Astrocyte (in vitro differentiated cells and primary cell): ENCODE measurements around the gene IQGAP2. TPM values are rescaled to one million over a fixed set of nuclear protein-coding genes. Genes with fewer than 3 reads are reported as not detected.

Experiments
- DNase-seq: peaks from one replicate; pipeline ENCODE4 v3.0.0-alpha.2; 2010; ENCODE audit warnings: low read depth
- FAIRE-seq: peaks from 2 replicates; lab custom pipeline; 2011; peaks lifted over from hg19 to GRCh38; lab: Jason Lieb, UNC
- H2AFZ ChIP-seq: 2 replicates; pipeline ENCODE4 v1.6.0; 2012; ENCODE audit warnings: low read depth, low read length, inconsistent platforms
- H3K27ac ChIP-seq: 2 replicates; pipeline ENCODE4 v1.5.1; 2011; ENCODE audit warnings: low read depth, low read length, inconsistent platforms
- H3K27me3 ChIP-seq: 2 replicates; pipeline ENCODE4 v1.6.0; 2011; ENCODE audit warnings: low read length, inconsistent platforms; ENCODE audit not compliant: insufficient read depth
- H3K36me3 ChIP-seq: 2 replicates; pipeline ENCODE4 v1.5.1; 2011; ENCODE audit warnings: low read length, inconsistent platforms; ENCODE audit not compliant: insufficient read depth
- H3K4me1 ChIP-seq: 2 replicates; pipeline ENCODE4 v1.5.1; 2011; ENCODE audit warnings: low read length, inconsistent platforms; ENCODE audit not compliant: insufficient read depth
- H3K4me2 ChIP-seq: 2 replicates; pipeline ENCODE4 v1.6.0; 2012; ENCODE audit warnings: low read length, inconsistent platforms
- H3K4me3 ChIP-seq: 2 replicates; pipeline ENCODE4 v1.5.1; 2011; ENCODE audit warnings: low read depth, mild to moderate bottlenecking, low read length, inconsistent platforms; ENCODE audit not compliant: insufficient read depth
- H3K79me2 ChIP-seq: 2 replicates; pipeline ENCODE4 v1.6.0; 2012; ENCODE audit warnings: mild to moderate bottlenecking, low read length, inconsistent platforms; ENCODE audit not compliant: insufficient read depth
- H3K9ac ChIP-seq: 2 replicates; pipeline ENCODE4 v1.6.0; 2012; ENCODE audit warnings: mild to moderate bottlenecking, low read length, inconsistent platforms
- H3K9me3 ChIP-seq: 2 replicates; pipeline ENCODE4 v1.5.1; 2012; ENCODE audit warnings: low read depth, mild to moderate bottlenecking, low read length, inconsistent platforms; ENCODE audit not compliant: insufficient read depth
- H4K20me1 ChIP-seq: 2 replicates; pipeline ENCODE4 v1.6.0; 2012; ENCODE audit warnings: low read length, inconsistent platforms; ENCODE audit not compliant: insufficient read depth
- H3K27ac Mint-ChIP-seq: one replicate; pipeline ENCODE4 v1.8.0; 2021; ENCODE audit warnings: mild to moderate bottlenecking, mixed read lengths; ENCODE audit not compliant: unreplicated experiment
- H3K27me3 Mint-ChIP-seq: one replicate; pipeline ENCODE4 v1.8.0; 2021; ENCODE audit warnings: low read depth, mixed read lengths; ENCODE audit not compliant: unreplicated experiment
- H3K36me3 Mint-ChIP-seq: one replicate; pipeline ENCODE4 v1.8.0; 2021; ENCODE audit warnings: low read depth, mixed read lengths; ENCODE audit not compliant: unreplicated experiment
- H3K4me1 Mint-ChIP-seq: one replicate; pipeline ENCODE4 v1.8.0; 2021; ENCODE audit warnings: low read depth, mixed read lengths; ENCODE audit not compliant: unreplicated experiment
- H3K4me3 Mint-ChIP-seq: one replicate; pipeline ENCODE4 v1.8.0; 2021; ENCODE audit warnings: mild to moderate bottlenecking, moderate library complexity, mixed read lengths; ENCODE audit not compliant: unreplicated experiment
- H3K9me3 Mint-ChIP-seq: one replicate; pipeline ENCODE4 v1.8.0; 2021; ENCODE audit warnings: mild to moderate bottlenecking, mixed read lengths; ENCODE audit not compliant: unreplicated experiment
- CTCF ChIP-seq: IDR thresholded peaks from 2 replicates; pipeline ENCODE4 v1.5.1; 2011; ENCODE audit warnings: low read depth, mild to moderate bottlenecking, inconsistent platforms, low read length, moderate library complexity; ENCODE audit not compliant: insufficient read depth
- EZH2 ChIP-seq: IDR thresholded peaks from 2 replicates; pipeline ENCODE4 v1.6.1; 2012; ENCODE audit warnings: mild to moderate bottlenecking, low read length, inconsistent platforms; ENCODE audit not compliant: insufficient read depth
- total RNA-seq: library from RNA; stranded (reverse); gene quantifications from 2 replicates; pipeline ENCODE4 v1.2.1, GENCODE V29; 2021

The IQGAP2 gene
- total RNA-seq, 1 donor from 2014 or later: 2.9 TPM

DNA sequence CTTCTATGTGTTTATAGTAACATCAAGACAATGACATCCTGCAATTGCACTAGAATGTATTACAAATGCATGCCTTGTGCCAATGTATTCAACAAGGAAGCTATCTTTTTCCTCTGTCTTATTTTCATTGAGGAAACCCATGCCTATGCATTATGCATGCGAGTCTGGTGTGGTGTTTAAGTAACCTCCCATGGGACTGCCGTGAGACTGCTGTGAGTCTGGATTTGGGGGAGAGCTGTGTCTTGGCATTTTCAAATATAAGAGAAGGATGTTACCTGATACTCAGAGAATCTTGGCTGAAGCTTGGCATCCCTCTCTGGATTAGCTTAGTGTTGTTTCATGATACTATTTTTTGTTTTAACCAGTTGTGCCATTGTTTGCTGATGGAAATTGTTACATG is 121.8 kb downstream of the IQGAP2 start:
- Histone ChIP-seq H3K36me3 (no peaks in the 10 kb centered on the region), H3K27ac (peak overlapping the region; percentile 27), H3K9ac (no peak overlapping the region), H3K4me3 (no peak overlapping the region), H2AFZ (no peak overlapping the region), H4K20me1 (no peaks in the 10 kb centered on the region), H3K9me3 (no peaks in the 10 kb centered on the region), H3K4me2 (peak overlapping the region; percentile 1), H3K79me2 (no peaks in the 10 kb centered on the region), H3K27me3 (no peaks in the 10 kb centered on the region), H3K4me1 (peaks cover 20% of the 10 kb centered on the region)
- H3K9me3 Mint-ChIP-seq: no peaks in the 10 kb centered on the region
- H3K4me1 Mint-ChIP-seq: peaks cover 36% of the 10 kb centered on the region
- FAIRE-seq (no peak), DNase-seq (peak; percentile 57)
- no peak for TF ChIP-seq CTCF
- no peak for TF ChIP-seq EZH2
- no peaks in the 10 kb centered on the region for H3K36me3 Mint-ChIP-seq
- no peak overlapping the region for H3K27ac Mint-ChIP-seq
- no peak overlapping the region for H3K4me3 Mint-ChIP-seq
- no peaks in the 10 kb centered on the region for H3K27me3 Mint-ChIP-seq

DNA sequence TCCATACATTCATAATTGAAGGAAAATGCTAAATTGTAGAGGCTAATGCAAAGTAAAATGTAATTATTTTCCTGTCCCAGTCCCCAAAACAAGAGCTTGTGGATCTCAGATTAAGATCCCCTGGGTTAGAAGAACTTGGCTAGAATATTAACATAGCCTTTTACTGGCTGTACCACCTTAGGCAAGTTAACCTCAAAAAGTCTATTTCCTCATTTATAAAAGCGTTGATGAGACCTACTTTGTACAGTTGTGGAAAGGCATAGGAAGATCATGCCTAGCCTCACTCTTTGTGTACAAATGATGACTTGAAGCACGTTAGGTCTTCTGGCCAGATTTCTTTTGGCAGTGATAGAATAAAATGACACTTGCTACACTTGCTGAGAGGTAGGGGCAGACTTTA is 122.9 kb downstream of the IQGAP2 start:
- no peaks in the 10 kb centered on the region for H3K36me3 ChIP-seq
- no peaks in the 10 kb centered on the region for H3K9me3 Mint-ChIP-seq
- no peaks in the 10 kb centered on the region for H3K79me2 ChIP-seq
- peaks cover 34% of the 10 kb centered on the region for H3K4me1 Mint-ChIP-seq
- no peak overlapping the region for H3K27ac ChIP-seq
- H3K4me3 ChIP-seq: no peak overlapping the region
- no peak overlapping the region for H3K27ac Mint-ChIP-seq
- H4K20me1 ChIP-seq: no peaks in the 10 kb centered on the region
- no peaks in the 10 kb centered on the region for H3K27me3 Mint-ChIP-seq
- H3K4me3 Mint-ChIP-seq: no peak overlapping the region
- DNase-seq (no peak), FAIRE-seq (no peak)
- H3K9me3 ChIP-seq: no peaks in the 10 kb centered on the region
- TF ChIP-seq CTCF: no peak
- no peak for TF ChIP-seq EZH2
- no peaks in the 10 kb centered on the region for H3K36me3 Mint-ChIP-seq
- no peak overlapping the region for H3K4me2 ChIP-seq
- peaks cover 18% of the 10 kb centered on the region for H3K4me1 ChIP-seq
- no peaks in the 10 kb centered on the region for H3K27me3 ChIP-seq
- no peak overlapping the region for H3K9ac ChIP-seq
- H2AFZ ChIP-seq: no peak overlapping the region

DNA sequence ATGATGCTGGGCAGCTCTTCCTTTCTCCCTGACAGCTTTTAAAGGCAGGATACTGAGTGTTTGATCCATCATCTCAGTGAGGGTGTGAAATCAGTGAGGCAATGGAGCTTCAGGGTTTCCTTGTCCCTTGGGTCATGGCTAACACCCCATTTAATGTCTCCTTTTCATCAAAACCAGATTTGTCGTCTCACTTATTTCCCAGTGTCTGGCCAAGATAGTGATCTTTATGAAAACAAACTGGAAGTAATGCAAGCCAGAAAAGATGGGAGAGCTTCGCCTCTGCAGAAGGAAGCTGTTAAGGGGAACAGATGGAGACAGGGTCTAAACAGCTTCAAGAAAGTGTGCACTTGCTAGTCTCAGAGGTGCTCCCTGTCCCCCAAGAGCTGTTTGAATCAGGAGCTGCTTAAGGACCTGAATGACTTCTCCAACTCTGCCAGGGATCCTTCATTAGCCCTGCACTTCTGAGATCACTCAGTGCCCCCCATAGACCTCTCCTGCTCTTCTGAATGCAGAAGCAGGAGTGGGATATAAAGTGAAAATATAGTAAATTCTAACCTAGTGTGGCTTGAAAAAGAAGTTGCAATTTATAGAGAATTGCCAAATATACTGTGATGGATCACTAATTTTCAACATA is 124.0 kb downstream of the IQGAP2 start:
- Histone ChIP-seq H3K9ac (no peak overlapping the region), H3K27me3 (no peaks in the 10 kb centered on the region), H3K27ac (no peak overlapping the region), H3K36me3 (no peaks in the 10 kb centered on the region), H3K4me1 (peaks cover 11% of the 10 kb centered on the region), H2AFZ (no peak overlapping the region), H3K9me3 (no peaks in the 10 kb centered on the region), H3K4me2 (no peak overlapping the region), H4K20me1 (no peaks in the 10 kb centered on the region), H3K4me3 (no peak overlapping the region), H3K79me2 (no peaks in the 10 kb centered on the region)
- DNase-seq (peak; percentile 27), FAIRE-seq (no peak)
- TF ChIP-seq EZH2 (no peak), CTCF (no peak)
- H3K4me3 Mint-ChIP-seq: no peak overlapping the region
- no peaks in the 10 kb centered on the region for H3K9me3 Mint-ChIP-seq
- no peaks in the 10 kb centered on the region for H3K27me3 Mint-ChIP-seq
- peaks cover 28% of the 10 kb centered on the region for H3K4me1 Mint-ChIP-seq
- H3K36me3 Mint-ChIP-seq: no peaks in the 10 kb centered on the region
- H3K27ac Mint-ChIP-seq: no peak overlapping the region
